Measurements from ENCODE around the gene GABRE. TPM values are rescaled to one million over a fixed set of nuclear protein-coding genes. Genes with fewer than 3 reads are reported as not detected.

GABRE gene
- polyA plus RNA-seq (2012; ENCODE audit: insufficient read length, low read depth): 6.3 TPM

DNA sequence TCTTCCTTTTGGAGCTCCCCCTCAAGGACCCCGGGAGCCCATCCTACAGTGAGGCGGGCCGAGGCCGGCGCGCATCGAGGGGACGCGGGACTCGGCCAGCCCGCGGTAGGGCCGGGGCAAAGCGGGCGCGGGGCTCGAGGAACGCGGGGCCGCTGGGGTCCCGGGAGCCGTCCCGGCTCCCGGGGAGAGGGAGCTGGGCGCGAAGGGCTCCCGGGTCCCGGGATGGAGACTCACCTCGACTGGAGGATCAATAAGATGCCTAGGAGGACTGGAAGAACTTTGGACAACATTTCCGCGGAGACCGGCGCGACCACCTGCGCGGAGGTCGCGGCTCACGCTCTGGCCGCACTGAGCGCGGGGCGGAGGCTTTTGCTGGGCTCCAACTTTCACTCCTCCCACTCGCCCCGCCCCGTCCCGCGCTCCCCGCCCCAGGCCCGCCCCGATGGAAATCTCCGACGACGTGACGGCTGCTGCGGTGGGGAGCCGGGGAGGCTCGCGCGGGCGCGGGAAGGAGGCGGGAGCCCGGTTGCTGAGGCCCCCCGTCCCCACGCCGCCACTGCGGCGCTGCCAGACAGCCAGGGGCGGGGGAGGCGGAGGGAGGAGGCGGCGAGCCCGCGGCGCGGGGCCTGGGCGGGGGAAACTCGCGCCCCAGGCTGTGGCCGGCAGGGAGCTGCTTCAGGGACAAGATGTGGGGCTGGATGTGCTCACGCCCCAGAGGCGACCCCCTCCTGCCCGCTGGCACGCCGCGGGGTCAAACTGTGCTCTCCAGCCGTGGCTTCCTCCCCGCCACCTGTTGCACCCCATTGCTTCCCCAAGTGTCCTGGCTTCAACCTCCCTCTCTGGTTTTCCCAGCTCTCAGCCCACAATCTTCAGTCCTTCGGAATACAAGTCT is at the start of gene GABRE:
GABRE (minus strand) TSS at position 341 of the 892 bp plus-strand sequence; CDS start at position 290, 51 bp downstream.
- TF ChIP-seq FOXP2 (optimal IDR thresholded peaks at IDR 0.05; ENCODE audit: borderline replicate concordance, extremely low read depth, extremely low read length, insufficient read depth) (no peak), POLR2AphosphoS5 (IDR thresholded peaks at IDR 0.05; ENCODE audit: low read depth, low read length) (no peak), SIN3A (IDR thresholded peaks at IDR 0.05; ENCODE audit: borderline replicate concordance, insufficient read depth, low read length) (no peak), TAF1 (IDR thresholded peaks at IDR 0.05; ENCODE audit: borderline replicate concordance, insufficient read depth, low read length) (no peak)
- TF ChIP-seq, protein P1, sequence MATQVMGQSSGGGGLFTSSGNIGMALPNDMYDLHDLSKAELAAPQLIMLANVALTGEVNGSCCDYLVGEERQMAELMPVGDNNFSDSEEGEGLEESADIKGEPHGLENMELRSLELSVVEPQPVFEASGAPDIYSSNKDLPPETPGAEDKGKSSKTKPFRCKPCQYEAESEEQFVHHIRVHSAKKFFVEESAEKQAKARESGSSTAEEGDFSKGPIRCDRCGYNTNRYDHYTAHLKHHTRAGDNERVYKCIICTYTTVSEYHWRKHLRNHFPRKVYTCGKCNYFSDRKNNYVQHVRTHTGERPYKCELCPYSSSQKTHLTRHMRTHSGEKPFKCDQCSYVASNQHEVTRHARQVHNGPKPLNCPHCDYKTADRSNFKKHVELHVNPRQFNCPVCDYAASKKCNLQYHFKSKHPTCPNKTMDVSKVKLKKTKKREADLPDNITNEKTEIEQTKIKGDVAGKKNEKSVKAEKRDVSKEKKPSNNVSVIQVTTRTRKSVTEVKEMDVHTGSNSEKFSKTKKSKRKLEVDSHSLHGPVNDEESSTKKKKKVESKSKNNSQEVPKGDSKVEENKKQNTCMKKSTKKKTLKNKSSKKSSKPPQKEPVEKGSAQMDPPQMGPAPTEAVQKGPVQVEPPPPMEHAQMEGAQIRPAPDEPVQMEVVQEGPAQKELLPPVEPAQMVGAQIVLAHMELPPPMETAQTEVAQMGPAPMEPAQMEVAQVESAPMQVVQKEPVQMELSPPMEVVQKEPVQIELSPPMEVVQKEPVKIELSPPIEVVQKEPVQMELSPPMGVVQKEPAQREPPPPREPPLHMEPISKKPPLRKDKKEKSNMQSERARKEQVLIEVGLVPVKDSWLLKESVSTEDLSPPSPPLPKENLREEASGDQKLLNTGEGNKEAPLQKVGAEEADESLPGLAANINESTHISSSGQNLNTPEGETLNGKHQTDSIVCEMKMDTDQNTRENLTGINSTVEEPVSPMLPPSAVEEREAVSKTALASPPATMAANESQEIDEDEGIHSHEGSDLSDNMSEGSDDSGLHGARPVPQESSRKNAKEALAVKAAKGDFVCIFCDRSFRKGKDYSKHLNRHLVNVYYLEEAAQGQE (IDR thresholded peaks at IDR 0.05; ENCODE audit: insufficient read depth in 1 of 2, low read depth in 2 of 2, low read length in 2 of 2): no peak

DNA sequence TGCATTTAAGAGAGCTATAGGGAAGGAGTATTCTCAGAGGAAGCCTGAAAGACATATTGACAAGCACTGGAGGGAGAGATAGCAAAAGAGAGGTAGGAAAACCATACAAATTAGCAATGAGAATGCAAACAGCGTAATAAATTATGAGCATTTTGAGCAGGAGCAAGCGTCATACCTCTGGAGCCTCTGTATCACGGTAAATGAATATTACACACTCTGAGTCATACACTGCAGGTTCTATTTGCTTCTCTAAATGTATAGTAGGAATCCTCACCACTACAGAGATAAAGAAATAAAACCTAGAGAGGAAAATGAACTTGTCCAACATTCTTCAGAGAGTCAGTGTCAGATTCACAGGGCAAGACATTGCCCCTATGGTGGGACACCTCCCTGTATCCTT is 46.4 kb upstream of the GABRE start:
- no peak for TF ChIP-seq POLR2AphosphoS5 (IDR thresholded peaks at IDR 0.05; ENCODE audit: low read depth, low read length)
- no peak for TF ChIP-seq SIN3A (IDR thresholded peaks at IDR 0.05; ENCODE audit: borderline replicate concordance, insufficient read depth, low read length)
- TF ChIP-seq, protein P1 (IDR thresholded peaks at IDR 0.05; ENCODE audit: insufficient read depth in 1 of 2, low read depth in 2 of 2, low read length in 2 of 2): no peak
- TF ChIP-seq TAF1 (IDR thresholded peaks at IDR 0.05; ENCODE audit: borderline replicate concordance, insufficient read depth, low read length): no peak
- TF ChIP-seq FOXP2 (optimal IDR thresholded peaks at IDR 0.05; ENCODE audit: borderline replicate concordance, extremely low read depth, extremely low read length, insufficient read depth): no peak

- TF ChIP-seq TAF1 (IDR thresholded peaks at IDR 0.05; ENCODE audit: borderline replicate concordance, insufficient read depth, low read length): no peak
- TF ChIP-seq FOXP2 (optimal IDR thresholded peaks at IDR 0.05; ENCODE audit: borderline replicate concordance, extremely low read depth, extremely low read length, insufficient read depth): no peak
Measured at GRCh38 chrX:151999813-152000212, 25.3 kb upstream of the GABRE start.

- no peak for TF ChIP-seq POLR2AphosphoS5 (IDR thresholded peaks at IDR 0.05; ENCODE audit: low read depth, low read length)
- TF ChIP-seq FOXP2 (optimal IDR thresholded peaks at IDR 0.05; ENCODE audit: borderline replicate concordance, extremely low read depth, extremely low read length, insufficient read depth): no peak
- TF ChIP-seq SIN3A (IDR thresholded peaks at IDR 0.05; ENCODE audit: borderline replicate concordance, insufficient read depth, low read length): no peak
- TF ChIP-seq TAF1 (IDR thresholded peaks at IDR 0.05; ENCODE audit: borderline replicate concordance, insufficient read depth, low read length): no peak
- TF ChIP-seq, protein P1 (IDR thresholded peaks at IDR 0.05; ENCODE audit: insufficient read depth in 1 of 2, low read depth in 2 of 2, low read length in 2 of 2): no peak
Measured at GRCh38 chrX:151997539-151997938, 23.1 kb upstream of the GABRE start.

GRCh38 chrX:151996347-151996746 is 21.9 kb upstream of the GABRE start:
- TF ChIP-seq TAF1 (IDR thresholded peaks at IDR 0.05; ENCODE audit: borderline replicate concordance, insufficient read depth, low read length): no peak
- no peak for TF ChIP-seq FOXP2 (optimal IDR thresholded peaks at IDR 0.05; ENCODE audit: borderline replicate concordance, extremely low read depth, extremely low read length, insufficient read depth)
- no peak for TF ChIP-seq SIN3A (IDR thresholded peaks at IDR 0.05; ENCODE audit: borderline replicate concordance, insufficient read depth, low read length)
- TF ChIP-seq POLR2AphosphoS5 (IDR thresholded peaks at IDR 0.05; ENCODE audit: low read depth, low read length): no peak
- TF ChIP-seq, protein P1 (IDR thresholded peaks at IDR 0.05; ENCODE audit: insufficient read depth in 1 of 2, low read depth in 2 of 2, low read length in 2 of 2): no peak

Measured in PFSK-1 (cell line).